GM18502 (cell line): ENCODE results near the gene DISC1.
"Not testable (repeated sequence)": the region's sequence is repeated elsewhere in the genome, so short reads cannot be mapped to it uniquely, and the experiment has no call there.

ENCODE experiments used
- ATAC-seq: cut with Tn5 transposase; IDR thresholded peaks from one replicate; pipeline ENCODE4 v1.9.1; 2021; ENCODE audit warnings: mild to moderate bottlenecking; ENCODE audit not compliant: unreplicated experiment, poor library complexity

DISC1 gene

GRCh38 chr1:231666220-231666936 lies 39.8 kb downstream of the DISC1 start:
- ATAC-seq = no peak

- ATAC-seq = no peak
Measured at GRCh38 chr1:231666937-231667608, 40.5 kb downstream of the DISC1 start.

DNA sequence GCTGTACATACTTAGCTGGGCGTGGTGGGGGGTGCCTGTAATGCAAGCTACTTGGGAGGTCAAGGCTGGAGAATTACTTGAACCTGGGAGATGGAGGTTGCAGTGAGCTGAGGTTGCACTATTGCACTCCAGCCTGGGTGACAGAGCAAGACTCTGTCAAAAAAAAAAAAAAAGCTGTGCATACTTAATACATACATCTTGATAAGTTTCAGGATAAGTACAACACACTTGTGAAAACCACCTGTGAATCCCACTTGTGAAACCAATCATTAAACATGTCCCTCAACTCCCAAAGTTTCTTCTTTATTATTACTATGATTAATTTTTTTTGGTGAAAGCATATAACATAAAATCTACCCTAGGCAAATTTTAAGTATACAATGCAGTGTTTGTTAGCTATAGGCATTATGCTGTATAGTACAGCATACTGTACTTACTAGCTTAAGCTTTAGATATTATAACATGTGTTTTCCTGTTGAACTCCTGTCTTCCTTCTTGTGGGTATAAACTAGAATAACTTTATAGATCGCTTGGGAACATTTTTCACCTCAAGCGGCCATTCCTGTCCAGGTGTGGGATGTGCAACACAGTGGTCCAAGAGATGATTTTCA lies 41.4 kb downstream of the DISC1 start:
- ATAC-seq = no peak

- ATAC-seq = no peak
Measured at GRCh38 chr1:231668826-231669225, 42.2 kb downstream of the DISC1 start.

DNA sequence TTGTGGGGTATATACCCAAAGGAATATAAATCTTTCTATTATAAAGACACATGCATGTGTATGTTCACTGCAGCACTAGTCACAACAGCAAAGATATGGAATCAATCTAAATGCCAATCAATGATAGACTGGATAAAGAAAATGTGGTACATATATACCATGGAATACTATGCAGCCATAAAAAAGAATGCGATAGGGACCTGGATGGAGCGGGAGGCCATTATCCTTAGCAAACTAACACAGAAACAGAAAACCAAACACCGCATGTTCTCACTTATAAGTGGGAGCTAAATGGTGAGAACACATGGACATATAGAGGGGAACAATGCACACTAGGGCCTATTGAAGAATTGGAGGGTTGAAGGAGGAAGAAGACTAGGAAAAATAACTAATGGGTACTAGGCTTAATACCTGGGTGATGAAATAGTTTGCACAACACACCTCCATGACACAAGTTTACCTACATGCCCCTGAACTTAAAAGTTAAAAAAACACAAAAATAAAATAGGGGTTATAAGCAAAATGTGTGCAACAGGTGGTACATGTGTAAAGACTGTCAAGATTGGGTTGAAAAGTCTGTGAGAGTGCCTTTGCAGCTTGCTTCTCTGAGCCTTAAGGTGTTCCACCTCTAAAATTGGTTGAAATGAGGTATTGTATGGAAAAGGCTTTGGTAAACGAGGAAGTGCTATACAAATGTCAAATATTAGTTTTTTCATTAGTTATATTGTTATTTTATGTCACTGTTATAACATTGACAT lies 43.5 kb downstream of the DISC1 start:
- not testable (repeated sequence) for ATAC-seq

- no peak for ATAC-seq
Measured at GRCh38 chr1:231670755-231671154, 44.2 kb downstream of the DISC1 start.

DNA sequence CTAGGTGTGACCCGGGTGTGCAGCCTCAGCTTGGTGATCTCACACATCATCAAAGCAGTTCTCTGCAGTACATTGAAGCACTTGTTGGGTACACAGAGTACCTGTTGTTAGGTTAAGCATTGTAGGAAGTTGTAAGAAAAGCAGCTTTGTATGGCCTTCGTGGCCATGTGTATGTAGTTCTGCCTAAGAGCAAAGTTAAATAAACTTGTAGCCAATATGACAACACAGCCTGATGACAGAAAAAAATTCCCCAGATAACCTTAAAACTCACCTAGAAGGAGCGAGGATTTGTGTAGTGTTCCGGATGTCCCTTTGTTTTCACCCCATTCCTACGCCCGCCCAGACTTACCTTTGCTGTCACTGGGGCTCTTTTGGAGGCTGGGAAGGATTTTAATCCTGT lies 48.0 kb downstream of the DISC1 start:
- ATAC-seq = no peak

DNA sequence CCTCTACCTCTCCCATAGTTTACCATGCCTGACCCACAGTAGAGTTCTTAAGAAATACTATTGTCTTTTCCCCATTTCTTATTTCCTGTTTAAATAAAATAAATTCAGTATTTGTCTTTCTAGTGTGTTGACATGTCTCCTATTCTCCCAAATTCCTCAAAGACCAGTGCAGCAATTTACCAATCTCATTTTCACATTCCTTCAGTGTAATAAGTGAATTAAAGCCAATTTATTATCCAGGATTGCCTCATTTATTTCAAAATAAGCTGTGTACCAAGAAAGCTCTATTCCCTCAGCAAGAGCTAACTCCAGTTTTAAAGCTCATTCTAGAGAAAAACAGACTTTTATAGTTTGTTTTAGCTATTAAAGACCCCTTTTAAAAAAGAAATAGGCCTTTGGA lies 49.9 kb downstream of the DISC1 start:
- ATAC-seq = no peak

GRCh38 chr1:231677442-231677841 lies 50.9 kb downstream of the DISC1 start:
- ATAC-seq = no peak

DNA sequence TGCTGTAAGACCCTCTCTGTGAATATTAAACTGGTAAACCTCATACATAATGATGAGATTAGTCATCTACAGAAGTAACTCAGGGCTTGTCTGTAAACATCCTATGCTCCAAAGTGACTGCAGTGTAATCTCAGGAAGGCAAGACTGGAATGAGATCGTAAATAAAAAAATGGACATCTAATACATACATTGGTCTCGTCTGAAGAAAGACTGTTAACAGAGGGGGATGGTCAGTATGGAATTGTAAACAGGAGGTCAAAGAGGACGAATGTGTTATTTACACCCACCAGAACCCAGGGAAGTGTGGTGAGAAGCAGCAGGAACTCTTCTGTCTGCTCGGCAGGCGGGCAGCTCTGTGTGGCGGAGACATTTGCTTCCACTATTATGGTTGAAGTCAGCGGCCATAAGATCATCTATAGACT lies 51.4 kb downstream of the DISC1 start:
- ATAC-seq = no peak

GRCh38 chr1:231679109-231679508 lies 52.5 kb downstream of the DISC1 start:
- no peak for ATAC-seq

DNA sequence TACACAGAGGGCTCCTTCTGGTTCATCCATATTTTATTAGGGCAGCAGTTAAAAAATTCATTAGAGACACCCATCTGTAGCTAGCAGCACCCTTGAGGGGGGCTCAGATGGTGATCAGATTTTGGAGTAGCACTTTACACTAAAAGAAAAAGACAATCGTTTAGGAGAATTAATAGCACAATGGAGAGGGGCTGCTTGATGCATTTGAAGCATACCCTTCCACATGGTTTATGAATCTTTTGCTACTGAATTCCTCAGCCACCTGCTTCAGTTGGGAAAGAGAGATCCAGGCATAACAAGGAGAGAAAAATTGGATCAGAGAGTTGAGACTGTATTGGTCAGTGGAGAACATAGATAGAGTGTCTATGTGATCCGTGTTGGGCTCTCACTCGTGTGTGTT lies 54.4 kb downstream of the DISC1 start:
- ATAC-seq = no peak

DNA sequence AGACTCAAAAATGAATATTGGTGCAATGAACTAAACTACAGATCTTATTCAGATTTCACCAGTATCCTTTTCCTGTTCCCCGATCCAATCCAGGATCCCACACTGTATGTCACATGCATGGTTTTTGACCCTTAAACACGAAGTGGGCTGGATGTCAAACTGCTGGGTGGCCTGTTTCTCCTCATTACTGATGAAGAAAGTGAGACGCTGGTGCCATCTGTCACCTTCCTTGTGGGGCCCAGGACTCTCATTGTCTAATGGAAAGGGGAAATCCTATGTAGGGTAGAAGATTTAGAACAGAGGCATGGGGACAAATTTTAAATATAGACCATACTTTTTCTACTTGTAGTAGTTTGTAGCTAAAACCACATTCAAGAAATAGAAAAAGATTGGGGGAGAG lies 56.2 kb downstream of the DISC1 start:
- no peak for ATAC-seq

GRCh38 chr1:231683439-231684165 lies 57.0 kb downstream of the DISC1 start:
- ATAC-seq = no peak

DNA sequence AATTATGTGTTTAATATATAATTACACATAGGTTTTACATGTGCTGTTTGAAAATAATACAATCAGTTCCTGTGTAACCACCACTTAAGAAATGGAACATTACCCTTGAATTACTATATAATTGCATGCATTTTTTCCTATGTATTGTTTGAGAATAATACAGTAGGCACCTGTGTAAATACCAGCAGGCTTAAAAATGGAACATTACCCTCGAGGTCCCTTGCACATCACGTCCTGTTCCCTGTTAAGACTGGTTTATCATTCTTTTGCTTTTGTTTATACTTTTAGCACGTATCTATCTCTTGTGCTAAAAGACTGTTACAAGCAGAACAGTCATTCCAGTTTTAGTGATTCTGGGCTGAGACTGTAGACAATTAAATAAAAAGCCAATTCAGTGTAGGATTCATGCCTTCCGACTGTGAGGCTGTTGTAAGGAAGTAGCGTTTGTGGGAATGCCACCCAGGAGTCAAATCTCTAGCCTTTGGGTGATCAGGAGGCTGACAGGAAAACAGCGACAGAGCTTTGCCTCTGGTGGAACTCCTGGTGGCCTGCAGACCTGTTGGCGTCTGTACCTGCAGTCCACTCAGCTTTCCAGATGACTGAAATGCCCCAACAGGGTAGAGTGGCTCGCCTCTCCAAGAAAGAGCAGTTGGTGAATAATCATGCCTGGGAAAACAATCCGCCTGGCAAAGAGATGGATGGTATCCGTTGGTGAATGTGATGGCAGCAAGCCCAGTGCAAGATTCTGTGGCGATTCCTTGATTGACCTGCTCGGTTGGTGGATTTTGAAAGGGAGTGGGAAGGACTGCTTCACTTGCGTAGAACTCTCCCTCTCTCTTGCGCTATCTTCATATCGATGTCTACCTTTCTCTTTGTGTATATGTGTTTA lies 58.0 kb downstream of the DISC1 start:
- no peak for ATAC-seq

DNA sequence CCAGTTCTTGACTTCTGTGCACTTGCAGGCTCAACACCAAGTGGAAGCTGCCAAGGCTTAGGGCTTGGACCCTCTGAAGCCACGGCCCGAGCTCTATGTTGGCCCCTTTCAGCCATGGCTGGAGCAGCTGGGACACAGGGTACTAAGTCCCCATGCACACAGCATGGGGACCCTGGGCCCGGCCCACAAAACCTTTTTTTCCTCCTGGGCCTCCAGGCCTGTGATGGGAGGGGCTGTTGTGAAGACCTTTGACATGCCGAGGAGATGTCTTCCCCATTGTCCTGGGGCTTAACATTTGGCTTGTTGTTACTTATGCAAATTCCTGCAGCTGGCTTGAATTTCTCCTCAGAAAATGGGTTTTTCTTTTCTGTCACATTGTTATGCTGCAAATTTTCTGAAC lies 59.8 kb downstream of the DISC1 start:
- no peak for ATAC-seq

GRCh38 chr1:231688989-231689388 lies 62.4 kb downstream of the DISC1 start:
- ATAC-seq = no peak

DNA sequence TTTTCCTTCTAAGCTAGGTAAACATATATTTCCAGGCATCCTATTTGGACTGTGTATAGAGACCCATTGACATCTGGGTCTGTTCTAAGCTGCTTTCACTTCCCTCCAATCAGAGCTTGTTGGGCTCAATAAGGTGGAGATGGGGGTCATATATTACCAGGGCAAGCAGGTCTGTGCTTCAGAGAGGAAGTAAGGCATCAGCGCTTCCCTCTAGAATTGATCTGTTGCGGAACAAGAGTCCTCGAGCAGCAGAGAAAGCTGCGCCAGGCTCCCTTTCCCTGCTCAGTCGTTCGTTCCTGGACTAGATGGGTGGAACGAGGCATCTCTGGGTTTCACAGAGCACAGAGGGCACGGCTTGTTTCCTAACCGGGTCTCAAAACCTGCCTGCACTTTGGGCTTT lies 63.5 kb downstream of the DISC1 start:
- peak; percentile 54 for ATAC-seq

- ATAC-seq = no peak
Measured at GRCh38 chr1:231691618-231692259, 65.1 kb downstream of the DISC1 start.
